ENCODE results near the gene POLE2.

The POLE2 gene

GRCh38 chr14:49617852-49618519, 70.0 kb downstream of the POLE2 start:
- DNase-seq = no peak

DNA sequence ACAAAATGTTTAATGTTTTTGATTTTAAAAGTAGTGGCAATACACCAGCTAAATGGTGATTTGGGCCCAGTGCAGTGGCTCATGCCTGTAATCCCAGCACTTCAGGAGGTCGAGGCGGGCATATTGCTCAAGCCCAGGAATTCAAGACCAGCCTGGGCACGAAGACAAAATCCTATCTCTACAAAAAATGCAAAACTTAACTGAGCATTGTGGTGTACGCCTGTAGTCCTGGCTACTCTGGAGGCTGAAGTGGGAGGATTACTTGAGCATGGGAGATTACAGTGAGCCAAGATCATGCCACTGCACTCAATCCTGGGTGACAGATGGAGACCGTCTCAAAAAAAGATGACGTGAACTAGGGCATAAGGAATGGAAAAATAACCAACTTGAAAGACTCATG, 72.2 kb downstream of the POLE2 start:
- DNase-seq = no peak

GRCh38 chr14:49614196-49614595, 73.8 kb downstream of the POLE2 start:
- DNase-seq = no peak

DNA sequence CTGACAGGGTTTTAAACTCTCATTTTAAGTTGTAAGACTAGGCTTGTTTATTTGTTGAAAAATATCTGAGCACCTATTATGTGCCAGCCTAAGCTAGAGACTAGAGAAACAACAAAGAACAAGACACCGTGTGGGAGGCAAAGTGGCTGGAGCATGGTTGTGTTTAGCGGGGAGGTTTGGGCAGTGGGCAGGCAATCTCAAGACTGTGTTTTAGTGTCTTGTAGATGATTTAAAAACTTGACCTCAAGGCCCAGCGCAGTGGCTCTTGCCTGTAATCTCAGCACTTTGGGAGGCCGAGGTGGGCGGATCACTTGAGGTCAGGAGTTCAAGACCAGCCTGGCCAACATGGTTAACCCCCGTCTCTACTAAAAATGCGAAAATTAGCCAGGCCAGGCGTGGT, 75.3 kb downstream of the POLE2 start:
- DNase-seq = no peak

DNA sequence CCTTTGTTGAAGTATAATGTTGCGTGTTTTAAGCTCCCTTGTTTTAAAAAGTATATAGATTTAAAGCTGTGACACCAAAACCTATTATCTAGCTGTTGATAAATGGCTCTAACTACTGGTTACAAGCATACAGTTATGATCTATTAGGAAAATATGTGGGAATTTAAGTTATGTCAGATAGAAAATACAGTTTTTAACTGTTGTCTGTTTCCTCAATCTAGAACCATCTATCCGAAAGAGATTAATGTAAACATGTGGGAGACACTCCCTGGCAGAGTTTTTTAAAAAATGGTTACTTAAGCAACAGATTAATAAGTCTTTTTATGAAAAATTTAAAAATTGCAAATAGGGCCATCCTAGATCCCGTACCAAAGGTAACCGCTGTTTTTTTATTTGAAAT, 75.8 kb downstream of the POLE2 start:
- no peak for DNase-seq

DNA sequence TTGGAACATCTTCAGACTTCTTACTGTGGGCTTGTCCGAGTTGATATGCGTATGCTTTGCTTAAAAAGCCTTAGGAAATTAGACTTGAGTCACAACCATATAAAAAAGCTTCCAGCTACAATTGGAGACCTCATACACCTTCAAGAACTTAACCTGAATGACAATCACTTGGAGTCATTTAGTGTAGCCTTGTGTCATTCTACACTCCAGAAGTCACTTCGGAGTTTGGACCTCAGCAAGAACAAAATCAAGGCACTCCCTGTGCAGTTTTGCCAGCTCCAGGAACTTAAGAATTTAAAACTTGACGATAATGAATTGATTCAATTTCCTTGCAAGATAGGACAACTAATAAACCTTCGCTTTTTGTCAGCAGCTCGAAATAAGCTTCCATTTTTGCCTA, 80.4 kb downstream of the POLE2 start:
- DNase-seq = no peak

GRCh38 chr14:49598485-49599300, 89.3 kb downstream of the POLE2 start, which contains the start of gene LRR1:
Gene LRR1, plus strand, starts transcription at chr14:49598940. Its CDS starts 81 bp downstream, at chr14:49599021.
- peak; percentile 92 for DNase-seq

- no peak for DNase-seq
Observed at GRCh38 chr14:49598189-49598484, 89.9 kb downstream of the POLE2 start.

- no peak for DNase-seq
Observed at GRCh38 chr14:49594347-49595091, 93.5 kb downstream of the POLE2 start.

Measured in NCI-H2029 (cell line).